MG63 (cell line): ENCODE measurements around the gene PRDM5. TPM values are rescaled to one million over a fixed set of nuclear protein-coding genes. Genes with fewer than 3 reads are reported as not detected.

Experiments used
- DNase-seq: peaks from one replicate; pipeline ENCODE4 v3.0.0-alpha.2; 2020
- H3K27me3 ChIP-seq: fragments of 250-450 bp; sonication (Bioruptor Pico); 2 replicates; pipeline ENCODE4 v1.5.1; 2020; ENCODE audit warnings: mild to moderate bottlenecking, moderate library complexity
- H3K36me3 ChIP-seq: fragments of 250-450 bp; sonication (Bioruptor Pico); 2 replicates; pipeline ENCODE4 v1.5.1; 2020; ENCODE audit warnings: mild to moderate bottlenecking, moderate library complexity
- H3K4me3 ChIP-seq: fragments of 250-450 bp; sonication (Bioruptor Pico); 2 replicates; pipeline ENCODE4 v1.5.1; 2020; ENCODE audit warnings: mild to moderate bottlenecking, moderate library complexity
- H3K9me3 ChIP-seq: fragments of 250-450 bp; sonication (Bioruptor Pico); 2 replicates; pipeline ENCODE4 v1.5.1; 2020; ENCODE audit warnings: mild to moderate bottlenecking, moderate library complexity
- total RNA-seq: library from RNA; depleted of rRNA; stranded (reverse); fragments of >200 nt; shearing (Covaris generic); gene quantifications from 2 replicates; pipeline ENCODE4 v1.2.3, GENCODE V29; 2014; ENCODE audit warnings: low replicate concordance

PRDM5 gene
- total RNA-seq, 1 experiment from 2014 or later: 5.1 TPM

DNA sequence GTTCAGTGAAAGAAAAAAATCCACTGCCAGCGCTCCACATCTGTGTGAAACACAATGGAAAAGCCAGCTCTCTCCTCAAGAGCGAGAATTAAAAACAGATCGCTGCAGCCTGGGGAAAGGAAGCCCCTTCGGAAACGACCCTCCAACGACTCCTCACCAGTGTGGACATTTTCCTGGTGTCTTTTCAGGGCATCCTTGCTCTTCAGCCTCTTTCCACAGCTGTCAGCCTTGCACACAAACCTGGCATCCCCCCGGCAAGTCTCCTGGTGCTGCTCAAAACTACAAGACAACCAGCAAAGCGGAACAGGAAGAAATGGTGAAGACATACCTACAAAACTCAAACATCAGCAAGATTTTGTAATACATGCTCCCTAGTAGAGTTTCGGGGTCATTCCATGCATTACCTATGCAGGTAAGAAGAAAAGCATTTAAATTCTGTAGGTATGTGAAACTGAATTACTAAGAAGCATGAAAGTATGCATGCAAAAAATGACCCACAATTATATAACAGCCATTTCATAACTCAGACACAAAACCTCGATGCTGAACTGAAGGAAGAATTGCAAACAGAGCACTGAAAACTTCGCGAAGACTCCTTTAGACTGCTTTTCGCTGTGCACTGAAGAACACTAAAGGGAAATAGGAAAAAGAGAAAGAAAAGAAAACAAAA lies 106.1 kb downstream of the PRDM5 start:
- Histone ChIP-seq H3K9me3 (no peaks in the 10 kb centered on the region), H3K4me3 (no peak overlapping the region), H3K27me3 (no peaks in the 10 kb centered on the region), H3K36me3 (no peaks in the 10 kb centered on the region)
- DNase-seq: no peak

DNA sequence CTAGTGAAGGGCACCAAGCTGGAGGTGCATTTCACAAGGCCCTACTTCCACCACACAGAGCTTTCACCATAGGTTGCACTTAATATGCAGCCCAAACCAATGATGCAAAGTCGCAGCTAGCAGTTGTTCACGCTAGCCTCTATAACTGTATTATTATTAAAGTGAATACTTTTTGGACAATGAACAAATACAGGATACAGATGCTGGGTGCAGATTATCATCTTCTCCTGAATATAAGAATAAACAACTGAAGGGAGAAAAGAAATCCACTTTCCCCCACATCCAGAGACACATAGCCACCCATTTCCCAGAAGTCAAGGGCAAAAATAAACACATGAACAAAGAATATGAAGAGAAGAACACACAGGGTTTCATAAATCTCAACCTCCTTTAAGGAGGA lies 107.2 kb downstream of the PRDM5 start:
- H3K9me3 ChIP-seq: no peaks in the 10 kb centered on the region
- H3K27me3 ChIP-seq: no peaks in the 10 kb centered on the region
- H3K36me3 ChIP-seq: no peaks in the 10 kb centered on the region
- no peak for DNase-seq
- no peak overlapping the region for H3K4me3 ChIP-seq

DNA sequence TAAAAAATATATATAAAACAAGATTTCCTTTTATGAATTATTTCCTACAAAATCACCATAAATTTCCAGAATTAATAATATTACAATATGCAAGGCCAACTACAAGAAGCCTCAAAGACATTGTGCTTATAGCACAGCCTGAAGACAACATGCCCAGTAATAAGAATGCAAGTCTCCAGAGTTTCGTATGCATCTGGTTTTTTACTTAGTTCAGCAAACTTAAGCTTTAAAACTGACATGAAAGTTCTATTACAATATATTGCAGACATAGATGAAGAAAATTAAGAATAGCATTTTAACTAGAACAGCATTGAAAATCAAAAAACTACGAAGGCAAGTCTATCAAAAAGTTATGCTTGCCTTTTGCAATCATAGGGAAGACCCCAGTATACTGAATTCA lies 107.6 kb downstream of the PRDM5 start:
- H3K4me3 ChIP-seq: no peak overlapping the region

DNA sequence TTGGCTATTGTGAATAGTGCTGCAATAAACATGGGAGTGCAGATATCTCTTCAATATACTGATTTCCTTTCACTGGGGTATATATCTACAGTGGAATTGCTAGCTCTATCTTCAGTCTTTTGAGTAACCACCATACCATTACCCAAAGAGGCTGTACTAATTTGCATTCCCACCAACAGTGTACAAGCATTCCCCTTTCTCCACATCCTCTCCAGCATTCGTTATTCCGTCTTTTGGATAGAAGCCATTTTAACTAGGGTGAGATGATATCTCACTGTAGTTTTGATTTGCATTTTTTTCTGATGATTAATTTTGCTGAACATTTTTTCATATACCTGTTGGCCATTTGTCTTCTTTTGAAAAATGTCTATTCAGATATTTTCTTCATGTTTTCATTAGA lies 110.3 kb downstream of the PRDM5 start:
- H3K4me3 ChIP-seq: no peak overlapping the region
- no peaks in the 10 kb centered on the region for H3K27me3 ChIP-seq
- H3K36me3 ChIP-seq: no peaks in the 10 kb centered on the region
- H3K9me3 ChIP-seq: peaks cover 3% of the 10 kb centered on the region; the same call in 1 of the 2 replicates
- no peak for DNase-seq

More for the DNA sequence above, 107.6 kb downstream of the PRDM5 start:
- Histone ChIP-seq H3K36me3 (no peaks in the 10 kb centered on the region), H3K27me3 (no peaks in the 10 kb centered on the region), H3K9me3 (peaks cover 2% of the 10 kb centered on the region; the same call in 1 of the 2 replicates)
- no peak for DNase-seq

DNA sequence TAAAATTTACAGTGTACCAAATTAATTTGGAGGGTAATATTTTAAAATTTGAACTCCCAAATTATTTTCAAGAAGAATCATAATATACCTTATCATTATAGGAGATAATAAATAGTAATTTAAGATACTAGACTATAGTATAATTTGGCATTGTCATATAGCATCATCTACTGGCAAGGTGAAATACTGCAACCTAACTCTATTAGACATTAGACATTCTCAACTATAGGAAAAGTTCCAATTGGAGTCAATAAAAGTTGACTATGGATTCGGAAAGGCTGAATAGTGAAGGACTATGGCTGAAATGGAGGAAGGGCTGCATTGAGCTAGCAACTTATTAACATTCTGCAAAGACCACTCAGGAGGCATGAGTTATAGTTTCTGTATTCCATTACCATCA lies 113.0 kb downstream of the PRDM5 start:
- Histone ChIP-seq H3K4me3 (no peak overlapping the region), H3K36me3 (no peaks in the 10 kb centered on the region), H3K9me3 (peaks cover 3% of the 10 kb centered on the region; the same call in 1 of the 2 replicates), H3K27me3 (no peaks in the 10 kb centered on the region)
- no peak for DNase-seq

DNA sequence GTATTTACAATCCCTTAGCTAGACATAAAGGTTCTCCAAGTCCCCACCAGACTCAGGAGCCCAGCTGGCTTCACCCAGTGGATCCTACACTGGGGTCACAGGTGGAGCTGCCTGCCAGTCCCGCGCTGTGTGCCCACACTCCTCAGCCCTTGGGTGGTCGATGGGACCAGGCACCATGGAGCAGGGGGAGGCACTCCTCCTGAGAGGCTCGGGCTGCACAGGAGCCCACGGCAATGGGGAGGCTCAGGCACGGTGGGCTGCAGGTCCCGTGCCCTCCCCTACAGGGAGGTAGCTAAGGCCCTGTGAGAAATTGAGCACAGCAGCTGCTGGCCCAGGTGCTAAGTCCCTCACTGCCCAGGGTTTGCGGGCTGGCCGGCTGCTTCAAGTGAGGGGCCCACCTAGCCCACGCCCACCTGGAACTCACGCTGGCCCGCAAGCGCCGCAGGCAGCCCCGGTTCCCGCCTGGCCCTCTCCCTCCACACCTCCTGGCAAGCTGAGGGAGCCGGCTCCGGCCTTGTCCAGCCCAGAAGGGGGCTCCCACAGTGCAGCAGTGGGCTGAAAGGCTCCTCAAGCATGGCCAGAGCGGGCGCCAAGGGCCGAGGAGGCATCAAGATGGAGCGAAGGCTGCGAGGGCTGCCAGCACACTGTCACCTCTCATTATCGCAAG lies 113.9 kb downstream of the PRDM5 start:
- H3K9me3 ChIP-seq: peaks cover 3% of the 10 kb centered on the region; the same call in 1 of the 2 replicates
- H3K27me3 ChIP-seq: no peaks in the 10 kb centered on the region
- DNase-seq: no peak
- no peak overlapping the region for H3K4me3 ChIP-seq
- no peaks in the 10 kb centered on the region for H3K36me3 ChIP-seq

DNA sequence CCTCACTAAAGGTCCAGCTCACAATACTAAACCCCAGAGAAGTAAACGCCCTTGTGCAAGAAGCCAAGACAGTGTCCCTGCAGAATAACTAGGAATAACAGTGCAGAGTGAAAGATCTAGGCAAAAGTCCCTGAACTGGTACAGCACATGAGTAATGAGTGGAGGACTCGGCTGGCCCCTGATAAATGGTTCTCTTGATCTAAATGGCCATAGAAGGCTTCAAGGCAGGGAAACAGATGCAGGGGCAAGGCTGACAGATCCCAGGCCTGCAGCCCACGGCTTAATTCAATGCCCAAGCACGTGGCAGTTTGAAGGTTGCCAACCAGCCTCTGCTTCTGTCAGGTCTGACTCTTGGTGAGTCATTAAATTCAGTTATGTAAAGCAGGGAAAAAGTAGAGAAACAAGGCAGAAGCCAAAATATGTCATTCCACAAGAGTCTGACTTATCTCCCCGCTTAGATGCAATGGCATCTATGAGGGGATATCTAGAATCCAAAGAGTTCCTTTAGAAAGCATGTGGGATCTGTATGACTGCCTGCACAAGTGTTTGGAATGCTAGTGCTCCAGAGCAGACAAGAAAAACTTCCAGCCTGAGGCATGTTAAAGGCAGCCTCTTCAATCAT lies 121.3 kb downstream of the PRDM5 start:
- Histone ChIP-seq H3K36me3 (no peaks in the 10 kb centered on the region), H3K9me3 (no peaks in the 10 kb centered on the region), H3K4me3 (no peak overlapping the region), H3K27me3 (no peaks in the 10 kb centered on the region)
- DNase-seq: peak; percentile 69

DNA sequence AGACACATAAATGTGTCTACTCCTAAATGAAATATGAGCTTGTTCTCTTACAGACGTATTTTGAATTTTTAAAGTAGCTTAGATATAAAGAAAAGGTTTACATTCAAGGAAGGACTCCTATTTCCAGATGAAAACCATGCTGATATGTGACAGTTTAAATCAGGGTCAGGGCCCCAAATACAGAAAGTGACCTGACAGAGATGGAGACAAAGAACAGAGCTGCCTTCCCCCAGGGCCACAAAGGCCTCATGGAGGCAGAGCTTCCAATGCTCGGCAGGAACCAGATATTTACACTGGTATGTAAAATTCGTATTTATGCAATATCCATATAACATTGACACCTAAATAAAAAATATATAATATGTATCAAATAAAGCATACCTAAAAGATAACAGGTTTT lies 124.0 kb downstream of the PRDM5 start:
- no peak overlapping the region for H3K4me3 ChIP-seq
- no peaks in the 10 kb centered on the region for H3K36me3 ChIP-seq
- DNase-seq: no peak
- H3K27me3 ChIP-seq: no peaks in the 10 kb centered on the region
- H3K9me3 ChIP-seq: no peaks in the 10 kb centered on the region

DNA sequence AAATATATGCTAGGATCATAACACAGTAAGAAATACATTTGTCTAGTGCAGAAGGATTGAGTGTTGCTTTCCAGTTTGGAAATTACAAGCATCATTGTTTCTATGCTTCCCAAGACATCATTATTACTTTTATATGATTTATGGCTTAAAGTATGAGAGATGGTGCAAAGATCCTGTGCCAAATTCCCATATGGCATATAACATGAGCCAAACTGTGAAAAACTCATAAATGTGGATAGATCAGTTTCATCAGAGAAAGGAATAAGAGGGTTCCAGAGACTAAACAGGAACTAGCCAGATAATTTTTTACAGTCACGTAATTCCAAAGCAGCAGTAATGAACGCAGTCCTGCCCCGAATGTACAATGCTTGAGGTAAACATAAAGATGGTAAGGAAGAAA lies 126.3 kb downstream of the PRDM5 start:
- H3K4me3 ChIP-seq: no peak overlapping the region
- DNase-seq: no peak
- H3K27me3 ChIP-seq: no peaks in the 10 kb centered on the region
- no peaks in the 10 kb centered on the region for H3K9me3 ChIP-seq
- H3K36me3 ChIP-seq: no peaks in the 10 kb centered on the region

DNA sequence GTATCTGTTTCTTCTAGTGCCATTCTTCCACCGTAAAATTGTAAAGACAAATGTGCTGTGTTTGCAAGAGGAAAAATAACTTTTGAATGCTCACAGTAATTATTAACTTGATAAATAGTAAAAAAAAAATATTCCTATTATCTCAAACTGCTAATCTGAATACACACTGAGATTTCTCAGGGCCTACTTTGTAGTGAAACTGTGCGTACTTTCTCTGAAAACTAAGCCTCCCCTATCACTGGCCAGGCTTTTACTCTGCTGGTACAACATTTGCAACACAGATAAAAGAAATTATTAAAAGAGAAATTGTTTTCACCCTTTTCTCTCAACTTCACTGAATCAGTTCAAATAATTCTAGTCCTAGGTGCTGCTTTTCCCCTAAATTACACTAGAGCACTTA lies 137.3 kb downstream of the PRDM5 start:
- DNase-seq: no peak
- Histone ChIP-seq H3K27me3 (no peaks in the 10 kb centered on the region), H3K9me3 (no peaks in the 10 kb centered on the region), H3K36me3 (no peaks in the 10 kb centered on the region), H3K4me3 (no peak overlapping the region)

DNA sequence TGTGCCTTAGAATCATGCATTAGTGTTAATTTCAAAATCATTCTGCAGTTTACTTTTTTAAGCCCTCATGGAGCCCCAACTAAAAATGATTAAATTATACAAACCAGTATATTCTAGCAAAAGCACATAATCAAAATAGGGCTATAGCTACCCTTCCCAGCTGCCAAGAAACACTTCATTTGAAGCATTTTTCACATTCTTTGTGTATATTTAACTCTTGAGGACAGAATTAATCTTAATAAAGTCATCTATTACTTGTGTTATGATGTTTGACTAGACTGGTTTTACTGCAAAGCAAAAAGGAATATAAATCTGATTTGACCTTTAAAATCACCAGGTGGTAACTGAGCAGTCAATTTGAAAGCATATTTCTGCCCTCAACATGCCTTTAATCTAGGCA lies 145.1 kb downstream of the PRDM5 start:
- DNase-seq: no peak
- Histone ChIP-seq H3K27me3 (no peaks in the 10 kb centered on the region), H3K9me3 (no peaks in the 10 kb centered on the region), H3K36me3 (no peaks in the 10 kb centered on the region), H3K4me3 (no peak overlapping the region)

DNA sequence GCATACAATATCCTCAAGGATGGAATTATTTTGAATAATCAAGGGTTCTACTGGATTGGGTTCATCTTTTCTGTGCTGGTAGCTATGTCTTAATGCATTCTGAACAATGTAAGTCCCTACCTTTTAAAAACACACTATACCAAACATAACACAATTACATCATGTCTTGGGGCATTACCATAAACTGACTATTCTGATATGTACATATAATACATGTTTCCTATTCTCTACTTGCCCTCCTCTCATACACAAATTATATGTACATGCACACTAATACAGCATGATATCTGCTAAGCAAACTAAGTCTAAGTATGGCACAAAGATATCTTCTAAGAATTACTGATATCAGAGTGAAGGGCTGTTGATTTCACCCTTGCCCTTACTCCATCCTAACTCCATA lies 147.1 kb downstream of the PRDM5 start:
- no peaks in the 10 kb centered on the region for H3K36me3 ChIP-seq
- no peak for DNase-seq

DNA sequence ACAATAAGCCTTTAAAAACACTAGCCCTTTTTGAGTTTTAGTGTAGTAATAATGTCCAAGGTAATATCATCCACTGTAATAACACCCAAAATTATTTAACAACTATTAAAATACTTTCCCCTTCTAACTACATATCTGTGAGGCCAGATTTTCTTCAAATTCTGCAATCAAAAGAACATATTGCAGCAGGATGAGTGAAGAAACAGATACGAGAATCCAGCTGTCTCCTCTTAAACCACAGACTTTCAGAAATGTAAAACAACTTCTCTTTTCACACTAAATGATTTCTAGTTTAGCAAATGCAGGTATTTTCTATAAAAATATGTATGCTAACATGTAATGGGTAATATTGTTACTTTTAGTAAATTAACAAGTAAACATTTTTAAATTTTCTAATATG lies 148.9 kb downstream of the PRDM5 start:
- Histone ChIP-seq H3K27me3 (no peaks in the 10 kb centered on the region), H3K36me3 (no peaks in the 10 kb centered on the region), H3K9me3 (no peaks in the 10 kb centered on the region), H3K4me3 (no peak overlapping the region)
- DNase-seq: no peak

More for the DNA sequence above, 147.1 kb downstream of the PRDM5 start:
- Histone ChIP-seq H3K9me3 (no peaks in the 10 kb centered on the region), H3K4me3 (no peak overlapping the region), H3K27me3 (no peaks in the 10 kb centered on the region)

DNA sequence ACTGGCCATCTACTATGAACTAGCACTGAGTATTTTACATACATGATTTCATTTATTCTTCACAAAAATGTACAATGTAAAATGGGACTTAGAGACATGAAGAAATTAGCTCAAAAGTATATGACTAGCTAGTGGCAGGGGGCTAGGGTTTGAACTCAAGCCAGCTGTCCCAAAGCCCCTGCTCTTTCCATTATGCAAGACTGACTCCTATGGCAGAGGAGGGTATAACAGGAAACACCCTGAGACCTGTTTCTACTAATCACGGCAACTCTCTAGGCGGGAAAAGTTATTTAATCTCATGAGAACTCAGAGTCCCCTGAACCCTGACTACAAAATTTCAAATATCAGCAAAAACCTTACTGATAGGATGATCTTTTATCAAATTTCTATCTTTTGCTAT lies 150.6 kb downstream of the PRDM5 start:
- Histone ChIP-seq H3K27me3 (no peaks in the 10 kb centered on the region), H3K4me3 (no peak overlapping the region), H3K9me3 (no peaks in the 10 kb centered on the region), H3K36me3 (no peaks in the 10 kb centered on the region)
- no peak for DNase-seq

DNA sequence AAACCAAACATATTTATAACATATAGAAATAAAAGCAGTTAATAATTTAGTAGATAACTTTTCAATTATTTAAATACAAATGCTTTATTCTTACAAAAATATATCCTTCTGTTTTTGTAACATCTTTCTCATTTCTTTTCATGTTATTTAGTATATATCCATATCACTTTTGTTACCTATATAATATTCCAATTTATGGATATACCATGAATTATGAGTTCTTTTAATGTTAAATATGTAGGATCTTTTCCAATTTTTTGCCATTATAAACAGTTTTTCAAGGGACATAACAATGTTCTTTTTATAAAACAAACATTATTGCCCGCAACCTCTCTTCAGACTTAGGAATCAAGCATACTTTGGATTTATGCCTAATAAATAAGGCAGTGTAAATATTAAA lies 151.6 kb downstream of the PRDM5 start:
- no peak for DNase-seq
- no peaks in the 10 kb centered on the region for H3K27me3 ChIP-seq
- H3K9me3 ChIP-seq: no peaks in the 10 kb centered on the region
- no peak overlapping the region for H3K4me3 ChIP-seq
- no peaks in the 10 kb centered on the region for H3K36me3 ChIP-seq

DNA sequence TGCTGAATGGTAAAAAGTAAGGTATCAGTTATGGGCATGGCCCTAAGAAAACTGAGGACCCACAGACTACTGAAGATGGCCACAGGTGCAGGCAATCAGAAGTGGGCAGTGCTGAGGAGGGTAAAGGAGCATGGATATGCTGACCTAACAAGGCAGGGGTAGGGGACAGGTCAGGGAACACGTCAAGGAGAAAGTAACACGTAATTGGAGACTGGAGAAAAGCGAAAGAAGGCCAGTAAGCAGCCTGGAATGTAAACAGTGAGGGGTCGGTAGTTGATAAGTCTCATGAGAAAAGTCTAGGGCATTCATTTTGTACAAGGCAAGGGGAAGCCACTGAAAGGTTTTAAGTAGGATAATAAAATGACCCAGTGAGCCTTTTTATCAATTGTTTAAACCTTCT lies 153.3 kb downstream of the PRDM5 start:
- Histone ChIP-seq H3K27me3 (no peaks in the 10 kb centered on the region), H3K36me3 (no peaks in the 10 kb centered on the region), H3K9me3 (no peaks in the 10 kb centered on the region), H3K4me3 (no peak overlapping the region)
- DNase-seq: peak; percentile 3

DNA sequence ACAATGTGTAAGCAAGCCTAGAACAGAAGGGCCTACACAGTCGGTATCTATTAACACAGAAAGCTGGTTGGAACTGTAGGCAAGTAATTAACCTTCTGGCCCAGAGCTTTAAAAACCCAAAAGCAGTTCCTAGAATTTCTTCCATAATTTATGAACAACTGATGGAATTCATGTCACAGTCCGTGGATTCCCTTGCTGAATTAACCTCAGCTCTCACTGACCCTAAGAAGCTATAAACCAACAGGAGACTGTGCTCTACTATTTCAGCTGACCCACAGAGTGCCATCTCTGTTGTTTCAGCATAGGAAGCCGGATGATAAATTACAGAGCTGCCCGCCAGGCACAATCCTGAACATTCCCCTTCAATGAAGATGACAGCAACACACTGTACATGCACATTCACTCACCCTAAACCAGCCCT lies 157.3 kb downstream of the PRDM5 start:
- Histone ChIP-seq H3K9me3 (no peaks in the 10 kb centered on the region), H3K36me3 (no peaks in the 10 kb centered on the region), H3K4me3 (no peak overlapping the region), H3K27me3 (no peaks in the 10 kb centered on the region)
- DNase-seq: no peak

DNA sequence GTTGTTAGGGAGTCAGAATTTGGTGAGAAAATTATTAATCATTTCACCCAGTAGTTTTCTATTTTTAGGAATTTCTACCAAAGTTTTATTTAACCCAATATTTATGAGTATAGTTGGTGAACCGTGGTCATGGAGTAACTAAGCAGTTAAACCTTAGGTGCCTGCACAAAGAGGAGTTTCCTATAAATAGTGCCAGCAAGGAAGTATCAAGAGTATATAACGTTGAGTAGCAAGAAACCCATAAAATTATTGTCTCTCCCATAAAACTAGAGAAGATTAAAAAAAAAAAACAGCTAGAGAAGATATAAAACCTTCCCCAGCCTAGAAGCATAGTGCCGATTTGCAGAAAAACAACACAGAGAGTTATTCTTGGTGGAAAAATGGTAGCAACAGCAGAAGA lies 158.9 kb downstream of the PRDM5 start:
- DNase-seq: no peak
- no peaks in the 10 kb centered on the region for H3K27me3 ChIP-seq
- no peak overlapping the region for H3K4me3 ChIP-seq
- no peaks in the 10 kb centered on the region for H3K9me3 ChIP-seq
- H3K36me3 ChIP-seq: no peaks in the 10 kb centered on the region
